Thyroid gland (tissue), 4 donors: ENCODE data around the gene RYR2. TPM values are rescaled to one million over a fixed set of nuclear protein-coding genes. Genes with fewer than 3 reads are reported as not detected.

Experiments
- DNase-seq, 2 donors: peaks; one replicate each; pipeline ENCODE4 v3.0.0-alpha.2; 2019
- H3K27ac ChIP-seq, 3 donors: fragments of 200-600 bp; sonication (generic); 1 replicate in 2 of 3; 2 replicates in 1 of 3; pipeline ENCODE4 v1.5.1; 2016 to 2019; ENCODE audit warnings: mild to moderate bottlenecking in 1 of 3, moderate library complexity in 1 of 3
- H3K27me3 ChIP-seq: fragments of 200-600 bp; sonication (generic); one replicate; pipeline ENCODE4 v1.5.1; 2019
- H3K36me3 ChIP-seq, 2 donors: fragments of 200-600 bp; sonication (generic); one replicate each; pipeline ENCODE4 v1.5.1; 2016 to 2019
- H3K4me1 ChIP-seq, 2 donors: fragments of 200-600 bp; sonication (generic); one replicate each; pipeline ENCODE4 v1.5.1; 2017 to 2019
- H3K4me3 ChIP-seq, 3 donors: fragments of 200-600 bp; sonication (generic); replicated peaks in 1 of 3; 1 replicate in 2 of 3; 2 replicates in 1 of 3; pipeline ENCODE4 v1.5.1; 2016; ENCODE audit warnings: mild to moderate bottlenecking in 1 of 3
- H3K9me3 ChIP-seq: fragments of 200-600 bp; sonication (generic); one replicate; pipeline ENCODE4 v1.5.1; 2017
- CTCF ChIP-seq, 6 experiments: fragments of 200-600 bp in 3 of 6; fragments of 450-650 bp in 3 of 6; sonication (generic) in 3 of 6; IDR thresholded peaks; one replicate each; pipeline ENCODE4 v1.5.1; 2016 to 2019; ENCODE audit warnings: antibody characterized with exemption in 6 of 6, mild to moderate bottlenecking in 2 of 6, inconsistent platforms in 1 of 6, moderate library complexity in 1 of 6
- POLR2A ChIP-seq, 2 donors: fragments of 450-650 bp; IDR thresholded peaks; one replicate each; pipeline ENCODE4 v1.6.1; 2017; ENCODE audit warnings: antibody characterized with exemption in 2 of 2, mild to moderate bottlenecking in 2 of 2, moderate library complexity in 1 of 2
- WGBS, 2 donors: methylation state at CpG; one replicate each; pipeline ENCODE4 v1.1.5; 2017; 5-methylcytosine and 5-hydroxymethylcytosine counted together
- intact Hi-C: fragments of 100-400 bp; cut with DNase I; formaldehyde crosslinking; loops from one replicate; pipeline ENCODE4 v1.15.1; 2023
- total RNA-seq, 4 donors: library from RNA; depleted of rRNA; stranded (reverse); fragments of >200 nt; gene quantifications; one replicate each; pipeline ENCODE4 v1.2.3, GENCODE V29; 2016

RYR2 gene
- total RNA-seq, 4 donors from 2014 or later, result 6.6 to 31.8 (median 28.2) TPM

- DNase-seq, result peak; percentile 38 to 64
- no peaks in the 10 kb centered on the region for H3K27me3 ChIP-seq
- no peaks in the 10 kb centered on the region for H3K36me3 ChIP-seq
- no peak for TF ChIP-seq CTCF (IDR thresholded peaks at IDR 0.05)
- TF ChIP-seq POLR2A (IDR thresholded peaks at IDR 0.05), result no peak
- no peak overlapping the region for H3K4me3 ChIP-seq
- H3K4me1 ChIP-seq, result no peaks in the 10 kb centered on the region
- no peak overlapping the region for H3K27ac ChIP-seq
- intact Hi-C loops, result no loop called here
- WGBS, 2 donors, result 35 to 37% methylated on average over 3 of the region's 3 CpGs
- no peaks in the 10 kb centered on the region for H3K9me3 ChIP-seq
Measured at GRCh38 chr1:237133921-237134320, 91.9 kb downstream of the RYR2 start.

GRCh38 chr1:237134929-237135328 lies 92.9 kb downstream of the RYR2 start:
- intact Hi-C loops, result no loop called here
- no peaks in the 10 kb centered on the region for H3K27me3 ChIP-seq
- no peaks in the 10 kb centered on the region for H3K9me3 ChIP-seq
- no peaks in the 10 kb centered on the region for H3K4me1 ChIP-seq
- no peak for TF ChIP-seq CTCF (IDR thresholded peaks at IDR 0.05)
- no peak for TF ChIP-seq POLR2A (IDR thresholded peaks at IDR 0.05)
- H3K36me3 ChIP-seq, result no peaks in the 10 kb centered on the region
- H3K4me3 ChIP-seq, result no peak overlapping the region
- 82 to 94% methylated on average over 2 of the region's 2 CpGs for WGBS, 2 donors
- no peak overlapping the region for H3K27ac ChIP-seq
- no peak for DNase-seq

- H3K36me3 ChIP-seq, result no peaks in the 10 kb centered on the region
- no peak for DNase-seq
- intact Hi-C loops, result no loop called here
- no peak for TF ChIP-seq CTCF (IDR thresholded peaks at IDR 0.05)
- no peaks in the 10 kb centered on the region for H3K27me3 ChIP-seq
- no peak overlapping the region for H3K27ac ChIP-seq
- no peaks in the 10 kb centered on the region for H3K9me3 ChIP-seq
- H3K4me3 ChIP-seq, result no peak overlapping the region
- H3K4me1 ChIP-seq, result peaks cover 11 to 12% of the 10 kb centered on the region in 2 donors
Measured at GRCh38 chr1:237138551-237138950, 96.6 kb downstream of the RYR2 start.

GRCh38 chr1:237139732-237140131 lies 97.7 kb downstream of the RYR2 start:
- no peak for TF ChIP-seq CTCF (IDR thresholded peaks at IDR 0.05)
- TF ChIP-seq POLR2A (IDR thresholded peaks at IDR 0.05), result no peak
- Histone ChIP-seq H3K27ac (no peak overlapping the region), H3K4me3 (no peak overlapping the region), H3K4me1 (peaks cover 11 to 12% of the 10 kb centered on the region in 2 donors), H3K27me3 (no peaks in the 10 kb centered on the region), H3K36me3 (no peaks in the 10 kb centered on the region), H3K9me3 (no peaks in the 10 kb centered on the region)
- intact Hi-C loops, result no loop called here
- WGBS, 2 donors, result 88 to 90% methylated on average over 8 of the region's 8 CpGs
- no peak for DNase-seq

- TF ChIP-seq POLR2A (IDR thresholded peaks at IDR 0.05) (no peak), CTCF (IDR thresholded peaks at IDR 0.05) (no peak)
- intact Hi-C loops, result no loop called here
- H3K36me3 ChIP-seq, result no peaks in the 10 kb centered on the region
- peaks cover 19 to 22% of the 10 kb centered on the region in 2 donors for H3K4me1 ChIP-seq
- no peak for DNase-seq
- WGBS, 2 donors, result 85% methylated on average over 1 of the region's 1 CpG
- no peaks in the 10 kb centered on the region for H3K27me3 ChIP-seq
- no peak overlapping the region for H3K4me3 ChIP-seq
- peak overlapping the region in 2 of 3 donors; percentile 3 to 13 for H3K27ac ChIP-seq
- no peaks in the 10 kb centered on the region for H3K9me3 ChIP-seq
Measured at GRCh38 chr1:237140986-237141385, 99.0 kb downstream of the RYR2 start.
